Hepatocyte (in vitro differentiated cells): Measurements from ENCODE around the gene TRMT2A. TPM values are rescaled to one million over a fixed set of nuclear protein-coding genes. Genes with fewer than 3 reads are reported as not detected.

ENCODE experiments used
- DNase-seq: peaks from one replicate; pipeline ENCODE4 v3.0.0-alpha.2; 2016; ENCODE audit warnings: low spot score
- H2AFZ ChIP-seq: fragments of 200-600 bp; sonication (generic); 2 replicates; pipeline ENCODE4 v1.6.0; 2016; ENCODE audit warnings: antibody characterized with exemption, mild to moderate bottlenecking
- H3K27ac ChIP-seq: fragments of 200-600 bp; sonication (generic); 2 replicates; pipeline ENCODE4 v1.5.1; 2016; ENCODE audit warnings: mild to moderate bottlenecking
- H3K27me3 ChIP-seq: fragments of 200-600 bp; sonication (generic); 2 replicates; pipeline ENCODE4 v1.6.1; 2016
- H3K36me3 ChIP-seq: fragments of 200-600 bp; sonication (generic); replicated peaks from 2 replicates; pipeline ENCODE4 v1.5.1; 2016; ENCODE audit warnings: low read depth; ENCODE audit not compliant: insufficient read depth
- H3K4me1 ChIP-seq: fragments of 200-600 bp; sonication (generic); 2 replicates; pipeline ENCODE4 v1.5.1; 2016; ENCODE audit warnings: mild to moderate bottlenecking, moderate library complexity; ENCODE audit not compliant: insufficient read depth
- H3K4me2 ChIP-seq: fragments of 200-600 bp; sonication (generic); 2 replicates; pipeline ENCODE4 v1.6.0; 2016
- H3K4me3 ChIP-seq: fragments of 200-600 bp; sonication (generic); 2 replicates; pipeline ENCODE4 v1.5.1; 2016; ENCODE audit warnings: mild to moderate bottlenecking
- H3K79me2 ChIP-seq: fragments of 200-600 bp; sonication (generic); 2 replicates; pipeline ENCODE4 v1.6.0; 2017; ENCODE audit warnings: mild to moderate bottlenecking
- H3K9me2 ChIP-seq: fragments of 200-600 bp; sonication (generic); replicated peaks from 2 replicates; pipeline ENCODE4 v1.6.0; 2017; ENCODE audit warnings: mild to moderate bottlenecking; ENCODE audit not compliant: insufficient read depth
- H3K9me3 ChIP-seq: fragments of 200-600 bp; sonication (generic); 2 replicates; pipeline ENCODE4 v1.5.1; 2016; ENCODE audit warnings: low read depth, mild to moderate bottlenecking
- H4K20me1 ChIP-seq: fragments of 200-600 bp; sonication (generic); 2 replicates; pipeline ENCODE4 v1.6.0; 2016; ENCODE audit warnings: mild to moderate bottlenecking; ENCODE audit not compliant: insufficient read depth, poor library complexity, severe bottlenecking
- EZH2 ChIP-seq: fragments of 200-600 bp; sonication (generic); IDR thresholded peaks from 2 replicates; pipeline ENCODE4 v1.6.1; 2016; ENCODE audit warnings: antibody characterized with exemption, mild to moderate bottlenecking, borderline replicate concordance
- EZH2phosphoT487 ChIP-seq: fragments of 200-600 bp; sonication (generic); IDR thresholded peaks from one replicate; pipeline ENCODE4 v1.6.1; 2018; ENCODE audit warnings: antibody characterized with exemption, mild to moderate bottlenecking, low read depth, moderate library complexity; ENCODE audit not compliant: unreplicated experiment, severe bottlenecking
- WGBS: methylation state at CpG from one replicate; pipeline ENCODE4 v1.1.6; 2016; ENCODE audit warnings: low lambda C conversion rate; ENCODE audit errors: missing lambda C conversion rate; 5-methylcytosine and 5-hydroxymethylcytosine counted together
- polyA plus RNA-seq: library from polyadenylated mRNA; unstranded; fragments of >200 nt; fragmentation: Nextera tagmentation; extraction: Ambion mirVana; gene quantifications from 2 replicates; pipeline ENCODE4 v1.2.1, GENCODE V29; 2016
- total RNA-seq: library from RNA; depleted of rRNA; stranded (reverse); fragments of >200 nt; gene quantifications from 2 replicates; pipeline ENCODE4 v1.2.3, GENCODE V29; 2014
- TF ChIP-seq, protein P1 (sequence below): fragments of 200-600 bp; sonication (generic); IDR thresholded peaks from 2 replicates; pipeline ENCODE4 v1.5.1; 2016; ENCODE audit warnings: antibody characterized with exemption, mild to moderate bottlenecking; ENCODE audit not compliant: poor library complexity

The TRMT2A gene, protein sequence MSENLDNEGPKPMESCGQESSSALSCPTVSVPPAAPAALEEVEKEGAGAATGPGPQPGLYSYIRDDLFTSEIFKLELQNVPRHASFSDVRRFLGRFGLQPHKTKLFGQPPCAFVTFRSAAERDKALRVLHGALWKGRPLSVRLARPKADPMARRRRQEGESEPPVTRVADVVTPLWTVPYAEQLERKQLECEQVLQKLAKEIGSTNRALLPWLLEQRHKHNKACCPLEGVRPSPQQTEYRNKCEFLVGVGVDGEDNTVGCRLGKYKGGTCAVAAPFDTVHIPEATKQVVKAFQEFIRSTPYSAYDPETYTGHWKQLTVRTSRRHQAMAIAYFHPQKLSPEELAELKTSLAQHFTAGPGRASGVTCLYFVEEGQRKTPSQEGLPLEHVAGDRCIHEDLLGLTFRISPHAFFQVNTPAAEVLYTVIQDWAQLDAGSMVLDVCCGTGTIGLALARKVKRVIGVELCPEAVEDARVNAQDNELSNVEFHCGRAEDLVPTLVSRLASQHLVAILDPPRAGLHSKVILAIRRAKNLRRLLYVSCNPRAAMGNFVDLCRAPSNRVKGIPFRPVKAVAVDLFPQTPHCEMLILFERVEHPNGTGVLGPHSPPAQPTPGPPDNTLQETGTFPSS
- total RNA-seq, result 34.4 and 50.2 TPM in 2 replicates
- polyA plus RNA-seq, result 65.1 and 78.7 TPM in 2 replicates

DNA sequence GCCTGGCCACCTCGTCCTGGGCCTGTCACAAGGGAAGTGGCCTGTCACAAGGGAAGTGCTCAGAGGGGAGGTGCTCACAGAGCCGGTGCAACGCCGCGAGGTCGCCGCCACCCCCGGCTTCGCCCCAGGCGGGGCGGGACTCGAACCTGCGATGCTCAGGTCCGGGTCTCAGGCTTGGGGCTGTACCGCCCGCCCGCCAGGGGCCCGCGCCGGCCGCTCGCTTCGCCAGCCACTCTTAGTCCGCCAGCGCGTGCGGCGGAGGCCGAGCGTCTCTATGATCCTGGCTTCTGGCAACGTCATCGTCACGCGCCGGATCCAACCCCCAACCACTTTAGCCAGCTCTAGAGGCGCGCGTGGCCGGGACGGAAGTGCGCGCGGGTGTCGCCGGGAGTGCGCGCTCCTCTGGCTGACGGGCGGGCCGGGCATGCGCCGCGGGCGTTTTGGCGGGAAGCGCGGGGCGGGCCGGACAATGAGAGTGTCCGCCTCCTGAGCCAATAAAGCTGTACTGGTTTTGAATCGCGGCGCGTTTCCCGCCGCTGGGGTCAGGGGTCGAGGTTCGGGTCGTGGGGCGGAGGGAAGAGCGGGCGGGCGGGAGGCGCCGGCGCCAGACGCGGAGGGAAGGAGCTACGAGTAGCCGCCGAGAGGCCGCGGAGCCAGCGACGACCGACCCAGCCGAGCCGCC, at the start of gene TRMT2A:
TSS of gene TRMT2A (minus strand) at position 276 of the 682 bp plus-strand sequence. CDS start 320 bp downstream, outside the sequence.
- Histone ChIP-seq H3K9me2 (no peaks in the 10 kb centered on the region), H3K79me2 (peaks cover 66% of the 10 kb centered on the region), H3K36me3 (no peaks in the 10 kb centered on the region), H4K20me1 (no peaks in the 10 kb centered on the region), H3K4me2 (peak within 1 kb of the TSS; percentile 96), H3K4me1 (peaks cover 16% of the 10 kb centered on the region), H3K4me3 (peak within 1 kb of the TSS; percentile 83), H3K27me3 (no peaks in the 10 kb centered on the region), H3K9me3 (no peaks in the 10 kb centered on the region), H2AFZ (peak within 1 kb of the TSS; percentile 62), H3K27ac (peak within 1 kb of the TSS; percentile 82)
- peak; percentile 99 for DNase-seq
- TF ChIP-seq EZH2phosphoT487, result no peak
- TF ChIP-seq, protein P1, sequence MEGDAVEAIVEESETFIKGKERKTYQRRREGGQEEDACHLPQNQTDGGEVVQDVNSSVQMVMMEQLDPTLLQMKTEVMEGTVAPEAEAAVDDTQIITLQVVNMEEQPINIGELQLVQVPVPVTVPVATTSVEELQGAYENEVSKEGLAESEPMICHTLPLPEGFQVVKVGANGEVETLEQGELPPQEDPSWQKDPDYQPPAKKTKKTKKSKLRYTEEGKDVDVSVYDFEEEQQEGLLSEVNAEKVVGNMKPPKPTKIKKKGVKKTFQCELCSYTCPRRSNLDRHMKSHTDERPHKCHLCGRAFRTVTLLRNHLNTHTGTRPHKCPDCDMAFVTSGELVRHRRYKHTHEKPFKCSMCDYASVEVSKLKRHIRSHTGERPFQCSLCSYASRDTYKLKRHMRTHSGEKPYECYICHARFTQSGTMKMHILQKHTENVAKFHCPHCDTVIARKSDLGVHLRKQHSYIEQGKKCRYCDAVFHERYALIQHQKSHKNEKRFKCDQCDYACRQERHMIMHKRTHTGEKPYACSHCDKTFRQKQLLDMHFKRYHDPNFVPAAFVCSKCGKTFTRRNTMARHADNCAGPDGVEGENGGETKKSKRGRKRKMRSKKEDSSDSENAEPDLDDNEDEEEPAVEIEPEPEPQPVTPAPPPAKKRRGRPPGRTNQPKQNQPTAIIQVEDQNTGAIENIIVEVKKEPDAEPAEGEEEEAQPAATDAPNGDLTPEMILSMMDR, result peak; percentile 34
- under 1% methylated on average over 63 of the region's 88 CpGs for WGBS

DNA sequence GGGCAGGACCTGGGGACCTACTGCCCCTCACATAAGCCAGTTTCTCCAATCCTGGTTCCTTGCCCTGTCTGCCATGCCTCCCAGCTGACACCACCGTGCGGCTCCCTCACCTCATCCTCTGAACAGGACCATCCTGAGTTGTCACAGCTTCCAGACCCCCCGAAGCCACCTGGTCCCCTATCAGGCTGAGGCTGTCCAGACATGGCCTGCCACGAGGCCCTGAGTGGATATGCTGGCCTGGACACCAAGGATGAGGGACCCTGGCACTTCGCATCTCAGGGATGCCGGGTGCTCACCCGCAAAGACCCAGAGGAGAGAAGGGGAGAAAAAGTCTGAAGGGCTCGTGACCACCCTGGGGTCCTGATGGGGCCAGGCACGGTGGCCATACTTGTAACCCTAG, 49.7 kb upstream of the TRMT2A start:
- 83% methylated on average over 9 of the region's 9 CpGs for WGBS
- Histone ChIP-seq H3K4me3 (no peak overlapping the region), H3K9me3 (no peaks in the 10 kb centered on the region)

DNA sequence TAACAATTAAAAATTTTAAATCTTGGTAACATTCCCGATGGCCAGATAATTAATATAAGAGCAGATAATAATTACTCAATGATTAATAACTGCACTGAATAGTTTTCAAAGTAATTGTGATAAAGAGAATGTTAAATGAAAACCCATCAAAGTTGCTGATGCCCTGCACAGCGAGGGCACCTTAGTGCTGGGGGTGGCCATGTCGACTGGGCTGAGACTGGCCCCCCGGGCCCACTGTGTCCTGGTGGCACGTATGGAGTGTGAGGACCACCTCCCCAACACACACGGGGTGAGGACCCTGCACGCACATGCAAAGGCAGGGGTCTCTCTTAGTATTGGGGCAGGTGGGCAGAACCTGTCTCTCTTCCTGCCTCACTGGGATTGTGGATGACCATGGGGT, 48.9 kb upstream of the TRMT2A start:
- H3K27me3 ChIP-seq, result no peaks in the 10 kb centered on the region
- TF ChIP-seq EZH2 (no peak), EZH2phosphoT487 (no peak)
- TF ChIP-seq, protein P1, result no peak
- H3K9me2 ChIP-seq, result no peaks in the 10 kb centered on the region
- H3K9me3 ChIP-seq, result no peaks in the 10 kb centered on the region
- WGBS, result 88% methylated on average over 7 of the region's 7 CpGs
- no peak overlapping the region for H3K4me2 ChIP-seq
- H4K20me1 ChIP-seq, result no peaks in the 10 kb centered on the region
- DNase-seq, result no peak
- no peak overlapping the region for H3K27ac ChIP-seq
- H3K4me1 ChIP-seq, result no peaks in the 10 kb centered on the region
- H3K79me2 ChIP-seq, result no peaks in the 10 kb centered on the region
- no peaks in the 10 kb centered on the region for H3K36me3 ChIP-seq
- H3K4me3 ChIP-seq, result no peak overlapping the region
- H2AFZ ChIP-seq, result no peak overlapping the region

More for the DNA sequence above, 49.7 kb upstream of the TRMT2A start:
- Histone ChIP-seq H4K20me1 (no peaks in the 10 kb centered on the region), H3K9me2 (no peaks in the 10 kb centered on the region), H3K4me2 (no peak overlapping the region), H3K4me1 (no peaks in the 10 kb centered on the region), H2AFZ (no peak overlapping the region), H3K79me2 (no peaks in the 10 kb centered on the region), H3K36me3 (no peaks in the 10 kb centered on the region), H3K27ac (no peak overlapping the region), H3K27me3 (no peaks in the 10 kb centered on the region)
- no peak for DNase-seq
- TF ChIP-seq, protein P1, result no peak
- TF ChIP-seq EZH2phosphoT487, result no peak
- TF ChIP-seq EZH2, result no peak
